Activated CD4-positive, alpha-beta memory T cell treated with anti-CD3 and anti-CD28 coated beads, Interleukin-2, amount 10 ng/mL, durations not matched to agents 7 days and 5 days (primary cell): ENCODE results near the gene ERBIN. TPM values are rescaled to one million over a fixed set of nuclear protein-coding genes. Genes with fewer than 3 reads are reported as not detected.
"Not testable (repeated sequence)": the region's sequence is repeated elsewhere in the genome, so short reads cannot be mapped to it uniquely, and the experiment has no call there.

Source experiments
- CTCF ChIA-PET: fragments of 350-600 bp; sonication (Branson Sonifier 250); formaldehyde crosslinking; loops from one replicate; lab custom pipeline; 2021; ENCODE audit warnings: antibody characterized with exemption, inconsistent platforms; lab: Charles Lee
- POLR2A ChIA-PET: fragments of 350-600 bp; sonication (Branson Sonifier 250); formaldehyde crosslinking; loops from one replicate; lab custom pipeline; 2021; ENCODE audit warnings: antibody characterized with exemption; lab: Charles Lee
- DNase-seq: peaks from one replicate; pipeline ENCODE4 v3.0.0-alpha.2; 2020
- H3K27ac Mint-ChIP-seq: one replicate; pipeline ENCODE4 v1.8.0; 2021; ENCODE audit warnings: mild to moderate bottlenecking, mixed read lengths
- H3K27me3 Mint-ChIP-seq: one replicate; pipeline ENCODE4 v1.8.0; 2021; ENCODE audit warnings: mixed read lengths
- H3K36me3 Mint-ChIP-seq: one replicate; pipeline ENCODE4 v1.8.0; 2021; ENCODE audit warnings: low read depth, mixed read lengths
- H3K4me1 Mint-ChIP-seq: one replicate; pipeline ENCODE4 v1.8.0; 2021; ENCODE audit warnings: mixed read lengths
- H3K4me3 Mint-ChIP-seq: one replicate; pipeline ENCODE4 v1.8.0; 2021; ENCODE audit warnings: mild to moderate bottlenecking, mixed read lengths
- H3K9me3 Mint-ChIP-seq: one replicate; pipeline ENCODE4 v1.8.0; 2021; ENCODE audit warnings: mixed read lengths
- total RNA-seq, 2 experiments: library from RNA; stranded (reverse); gene quantifications; one replicate each; pipeline ENCODE4 v1.2.3, GENCODE V29; 2021

The ERBIN gene
- total RNA-seq, 2 experiments from 2014 or later: 55.9 to 56.3 TPM

DNA sequence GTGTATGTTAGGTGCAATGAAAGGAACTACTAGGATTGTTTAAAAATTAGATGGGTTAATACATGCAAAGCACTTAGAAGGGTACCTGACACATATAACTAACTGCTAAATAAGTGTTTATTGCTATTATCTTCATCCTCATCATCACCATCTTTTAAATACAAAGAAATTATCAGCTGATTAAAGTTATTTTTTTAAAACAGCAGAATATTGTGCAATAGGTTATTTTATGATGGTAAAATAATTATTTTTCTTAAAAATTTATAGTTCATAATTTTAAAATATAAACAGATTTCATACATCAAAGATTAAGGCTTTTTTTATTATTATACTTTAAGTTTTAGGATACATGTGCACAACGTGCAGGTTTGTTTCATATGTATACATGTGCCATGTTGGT lies 130.9 kb downstream of the ERBIN start:
- peaks cover 4% of the 10 kb centered on the region for H3K9me3 Mint-ChIP-seq
- no peaks in the 10 kb centered on the region for H3K4me1 Mint-ChIP-seq
- H3K36me3 Mint-ChIP-seq: peaks cover 60% of the 10 kb centered on the region
- no peak overlapping the region for H3K4me3 Mint-ChIP-seq
- POLR2A ChIA-PET: no interaction called here
- CTCF ChIA-PET: no interaction called here
- no peak overlapping the region for H3K27ac Mint-ChIP-seq
- no peak for DNase-seq
- H3K27me3 Mint-ChIP-seq: no peaks in the 10 kb centered on the region

DNA sequence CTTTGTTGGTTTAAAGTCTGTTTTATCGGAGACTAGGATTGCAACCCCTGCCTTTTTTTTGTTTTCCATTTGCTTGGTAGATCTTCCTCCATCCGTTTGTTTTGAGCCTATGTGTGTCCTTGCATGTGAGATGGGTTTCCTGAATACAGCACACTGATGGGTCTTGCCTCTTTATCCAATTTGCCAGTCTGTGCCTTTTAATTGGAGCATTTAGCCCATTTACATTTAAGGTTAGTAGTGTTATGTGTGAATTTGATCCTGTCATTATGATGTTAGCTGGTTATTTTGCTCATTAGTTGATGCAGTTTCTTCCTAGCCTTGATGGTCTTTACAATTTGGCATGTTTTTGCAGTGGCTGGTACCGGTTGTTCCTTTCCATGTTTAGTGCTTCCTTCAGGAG lies 134.9 kb downstream of the ERBIN start:
- H3K27me3 Mint-ChIP-seq, H3K4me3 Mint-ChIP-seq, H3K27ac Mint-ChIP-seq, DNase-seq, H3K4me1 Mint-ChIP-seq, H3K9me3 Mint-ChIP-seq, POLR2A ChIA-PET, CTCF ChIA-PET: not testable (repeated sequence)
- peaks cover 46% of the 10 kb centered on the region for H3K36me3 Mint-ChIP-seq

DNA sequence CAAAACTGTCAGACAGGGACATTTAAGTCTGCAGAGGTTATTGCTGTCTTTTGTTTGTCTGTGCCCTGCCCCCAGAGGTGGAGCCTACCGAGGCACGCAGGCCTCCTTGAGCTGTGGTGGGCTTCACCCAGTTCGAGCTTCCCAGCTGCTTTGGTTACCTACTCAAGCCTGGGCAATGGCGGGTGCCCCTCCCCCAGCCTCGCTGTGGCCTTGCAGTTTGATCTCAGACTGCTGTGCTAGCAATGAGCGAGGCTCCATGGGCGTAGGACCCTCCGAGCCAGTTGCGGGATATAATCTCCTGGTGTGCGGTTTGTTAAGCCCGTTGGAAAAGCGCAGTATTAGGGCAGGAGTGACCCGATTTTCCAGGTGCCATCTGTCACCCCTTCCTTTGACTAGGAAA lies 136.7 kb downstream of the ERBIN start:
- H3K27me3 Mint-ChIP-seq, H3K4me3 Mint-ChIP-seq, H3K9me3 Mint-ChIP-seq, H3K27ac Mint-ChIP-seq, H3K4me1 Mint-ChIP-seq, DNase-seq, CTCF ChIA-PET, POLR2A ChIA-PET: not testable (repeated sequence)
- peaks cover 43% of the 10 kb centered on the region for H3K36me3 Mint-ChIP-seq

DNA sequence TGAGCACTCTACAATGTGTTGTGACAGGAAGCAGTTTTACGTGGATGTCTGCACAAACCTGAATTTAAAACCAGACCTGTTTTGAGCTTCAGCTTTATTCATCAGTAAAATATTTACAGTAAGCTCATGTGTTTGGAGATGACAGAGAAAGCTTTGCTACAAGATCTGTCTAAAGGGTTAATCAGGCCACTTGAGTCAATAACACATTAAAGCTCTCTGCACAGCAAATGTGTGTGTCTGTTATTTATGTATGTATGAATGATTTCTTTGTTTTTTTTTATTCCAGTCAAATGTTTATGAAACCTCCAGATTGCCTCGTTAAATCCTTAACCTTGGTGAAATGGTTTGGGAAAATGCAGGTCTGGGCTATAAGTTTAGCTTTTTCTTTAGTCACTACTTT lies 140.5 kb downstream of the ERBIN start:
- Mint-ChIP-seq H3K4me3 (no peak overlapping the region), H3K9me3 (peaks cover 4% of the 10 kb centered on the region), H3K4me1 (peaks cover 1% of the 10 kb centered on the region), H3K27ac (no peak overlapping the region), H3K27me3 (no peaks in the 10 kb centered on the region), H3K36me3 (peaks cover 29% of the 10 kb centered on the region)
- POLR2A ChIA-PET: no interaction called here
- CTCF ChIA-PET: no interaction called here
- no peak for DNase-seq

DNA sequence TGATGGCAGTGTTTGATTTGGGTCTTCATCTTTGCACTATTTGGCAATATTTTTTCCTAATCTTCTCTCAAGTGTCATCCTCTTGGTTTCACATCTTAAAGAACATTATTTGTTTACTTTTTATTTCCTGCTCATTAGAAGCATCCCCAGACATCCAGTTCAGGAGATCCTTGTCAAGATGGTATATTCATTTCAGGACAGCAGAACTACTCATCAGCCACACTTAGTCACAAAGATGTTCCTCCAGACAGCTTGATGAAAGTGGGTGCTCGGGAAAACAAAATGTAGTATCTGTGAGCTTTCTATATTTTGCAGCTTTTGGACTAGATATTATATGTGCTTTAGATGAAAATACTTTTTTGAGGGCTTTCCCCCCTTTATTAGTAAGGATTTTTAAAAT lies 145.7 kb downstream of the ERBIN start:
- H3K4me3 Mint-ChIP-seq: no peak overlapping the region
- H3K4me1 Mint-ChIP-seq: peaks cover 4% of the 10 kb centered on the region
- POLR2A ChIA-PET: no interaction called here
- DNase-seq: no peak
- no peaks in the 10 kb centered on the region for H3K9me3 Mint-ChIP-seq
- CTCF ChIA-PET: interaction anchor here (0.7 kb wide), 1 partner anchor 102 kb away, joined by 4 read pairs; no protein-coding TSS in a partner anchor
- no peak overlapping the region for H3K27ac Mint-ChIP-seq
- H3K36me3 Mint-ChIP-seq: peaks cover 20% of the 10 kb centered on the region
- H3K27me3 Mint-ChIP-seq: no peaks in the 10 kb centered on the region

DNA sequence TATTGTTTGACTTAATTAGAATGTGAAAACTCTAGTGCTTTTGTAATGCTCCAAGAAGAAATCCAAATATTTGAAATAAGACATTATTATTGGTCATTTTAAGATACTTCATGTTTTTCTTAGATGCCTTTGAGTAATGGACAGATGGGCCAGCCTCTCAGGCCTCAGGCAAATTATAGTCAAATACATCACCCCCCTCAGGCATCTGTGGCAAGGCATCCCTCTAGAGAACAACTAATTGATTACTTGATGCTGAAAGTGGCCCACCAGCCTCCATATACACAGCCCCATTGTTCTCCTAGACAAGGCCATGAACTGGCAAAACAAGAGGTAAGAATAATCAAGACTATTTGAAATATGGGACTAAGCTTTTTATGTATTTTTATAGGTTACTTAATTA lies 148.5 kb downstream of the ERBIN start:
- ChIA-PET CTCF (interaction anchor here (0.9 to 1.4 kb wide), 2 partner anchors 9 to 14 kb away, joined by 3 read pairs; no protein-coding TSS in a partner anchor), POLR2A (no interaction called here)
- Mint-ChIP-seq H3K36me3 (peaks cover 33% of the 10 kb centered on the region), H3K27me3 (no peaks in the 10 kb centered on the region), H3K9me3 (no peaks in the 10 kb centered on the region), H3K27ac (no peak overlapping the region), H3K4me1 (peaks cover 4% of the 10 kb centered on the region), H3K4me3 (no peak overlapping the region)
- no peak for DNase-seq

DNA sequence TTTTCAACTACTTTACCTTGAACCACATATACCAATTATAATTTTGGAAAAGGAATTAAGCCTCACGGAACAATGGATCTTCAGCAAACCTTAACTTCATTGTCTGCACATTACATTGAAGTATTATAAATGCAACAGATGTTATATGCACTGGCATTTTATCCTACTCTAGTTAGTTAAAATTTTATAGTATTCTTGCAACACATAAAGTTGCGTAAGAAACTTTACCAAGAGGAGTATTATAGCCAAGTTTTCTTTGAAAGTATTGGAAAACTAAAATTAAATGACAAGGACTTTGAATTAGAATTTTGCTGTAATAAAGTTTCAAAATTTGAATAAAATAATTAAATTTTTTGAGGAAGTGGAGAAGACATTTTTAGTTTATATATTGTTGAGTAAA lies 154.3 kb downstream of the ERBIN start:
- Mint-ChIP-seq H3K4me3 (no peak overlapping the region), H3K9me3 (no peaks in the 10 kb centered on the region), H3K4me1 (no peaks in the 10 kb centered on the region), H3K27me3 (no peaks in the 10 kb centered on the region), H3K27ac (no peak overlapping the region), H3K36me3 (peaks cover 29% of the 10 kb centered on the region)
- DNase-seq: no peak
- POLR2A ChIA-PET: no interaction called here
- CTCF ChIA-PET: no interaction called here

DNA sequence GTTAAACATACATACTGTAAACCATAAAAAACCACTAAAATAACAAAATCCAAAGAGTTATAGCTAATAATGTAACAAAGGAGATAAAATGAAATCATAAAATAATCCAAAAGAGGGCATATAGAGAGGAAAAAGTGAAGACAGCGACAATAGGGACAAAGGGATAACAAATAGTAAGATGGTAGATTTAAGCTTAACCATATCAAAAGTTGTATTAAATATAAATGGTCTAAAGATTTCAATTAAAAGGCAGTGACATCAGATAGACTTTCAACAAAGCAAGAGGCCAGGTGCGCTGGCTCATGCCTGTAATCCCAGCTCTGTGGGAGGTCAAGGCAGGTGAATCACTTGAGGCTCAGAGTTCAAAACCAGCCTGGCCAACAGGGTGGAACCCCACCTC lies 163.0 kb downstream of the ERBIN start:
- CTCF ChIA-PET: no interaction called here
- no peak overlapping the region for H3K27ac Mint-ChIP-seq
- POLR2A ChIA-PET: no interaction called here
- no peaks in the 10 kb centered on the region for H3K27me3 Mint-ChIP-seq
- no peak for DNase-seq
- H3K4me1 Mint-ChIP-seq: no peaks in the 10 kb centered on the region
- peaks cover 27% of the 10 kb centered on the region for H3K36me3 Mint-ChIP-seq
- H3K9me3 Mint-ChIP-seq: peaks cover 6% of the 10 kb centered on the region
- H3K4me3 Mint-ChIP-seq: no peak overlapping the region

DNA sequence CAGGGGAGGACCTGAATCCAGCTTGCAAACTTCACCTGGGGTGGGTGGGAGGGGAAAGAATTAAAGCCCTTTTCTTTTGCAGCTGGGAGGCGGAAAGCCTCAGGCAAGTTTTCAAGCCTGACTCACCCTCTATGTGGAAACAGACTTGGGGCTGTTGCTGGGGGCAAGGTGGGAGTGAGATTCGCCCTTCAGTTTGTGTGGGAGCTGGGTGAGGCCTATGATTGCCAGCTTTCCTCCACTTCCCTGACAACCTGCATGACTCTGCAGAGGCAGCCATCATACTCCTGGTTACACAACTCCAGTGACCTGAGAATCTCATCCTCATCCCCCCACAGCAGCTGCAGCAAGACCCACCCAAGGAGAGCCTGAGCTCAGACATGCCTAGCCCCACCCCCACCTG lies 174.5 kb downstream of the ERBIN start:
- H3K4me3 Mint-ChIP-seq: no peak overlapping the region
- no peak for DNase-seq
- peaks cover 2% of the 10 kb centered on the region for H3K27me3 Mint-ChIP-seq
- H3K36me3 Mint-ChIP-seq: peaks cover 10% of the 10 kb centered on the region
- ChIA-PET CTCF (no interaction called here), POLR2A (no interaction called here)
- peaks cover 34% of the 10 kb centered on the region for H3K9me3 Mint-ChIP-seq
- H3K4me1 Mint-ChIP-seq: no peaks in the 10 kb centered on the region
- H3K27ac Mint-ChIP-seq: no peak overlapping the region

DNA sequence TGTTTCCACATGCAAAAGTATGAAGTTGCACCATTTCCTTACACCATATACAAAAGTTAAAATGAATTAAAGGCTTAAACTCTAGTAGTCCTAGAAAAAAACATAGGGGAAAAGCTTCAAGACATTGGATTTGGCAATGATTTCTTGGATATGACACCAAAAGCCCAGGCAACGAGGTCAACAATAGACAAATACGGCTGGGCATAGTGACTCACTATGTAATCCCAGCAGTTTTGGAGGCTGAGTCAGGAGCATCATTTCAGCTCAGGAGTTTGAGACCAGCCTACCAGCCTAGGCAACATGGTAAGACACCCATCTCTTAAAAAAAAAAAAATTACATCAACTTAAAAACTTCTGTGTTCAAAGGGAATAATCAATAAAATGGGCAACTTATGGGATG lies 186.8 kb downstream of the ERBIN start:
- Mint-ChIP-seq H3K9me3 (peaks cover 18% of the 10 kb centered on the region), H3K27me3 (peaks cover 2% of the 10 kb centered on the region), H3K4me1 (no peaks in the 10 kb centered on the region), H3K36me3 (peaks cover 3% of the 10 kb centered on the region), H3K4me3 (no peak overlapping the region), H3K27ac (no peak overlapping the region)
- no peak for DNase-seq
- POLR2A ChIA-PET: no interaction called here
- CTCF ChIA-PET: no interaction called here

DNA sequence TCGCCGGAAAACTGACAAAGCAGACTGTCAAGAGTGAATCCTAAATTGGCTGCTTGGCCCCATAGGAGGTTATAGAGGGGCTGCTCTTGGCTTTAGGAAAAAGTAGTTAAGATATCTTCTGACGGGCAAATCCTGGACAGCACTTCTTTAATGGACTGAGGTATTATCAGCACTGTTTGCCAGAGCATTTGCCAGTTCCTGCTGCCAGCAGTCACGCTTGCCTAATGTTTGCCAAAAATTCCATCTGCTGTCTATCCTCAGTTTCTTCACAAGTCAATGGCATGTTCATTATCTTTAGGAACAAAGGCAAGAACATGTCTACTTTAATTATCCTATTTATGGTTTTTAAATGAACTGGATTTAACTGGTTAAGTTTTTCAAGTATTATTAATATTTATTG lies 191.9 kb downstream of the ERBIN start:
- Mint-ChIP-seq H3K4me3 (no peak overlapping the region), H3K27ac (no peak overlapping the region), H3K4me1 (no peaks in the 10 kb centered on the region), H3K9me3 (peaks cover 2% of the 10 kb centered on the region), H3K27me3 (peaks cover 2% of the 10 kb centered on the region), H3K36me3 (no peaks in the 10 kb centered on the region)
- ChIA-PET POLR2A (no interaction called here), CTCF (no interaction called here)
- no peak for DNase-seq

DNA sequence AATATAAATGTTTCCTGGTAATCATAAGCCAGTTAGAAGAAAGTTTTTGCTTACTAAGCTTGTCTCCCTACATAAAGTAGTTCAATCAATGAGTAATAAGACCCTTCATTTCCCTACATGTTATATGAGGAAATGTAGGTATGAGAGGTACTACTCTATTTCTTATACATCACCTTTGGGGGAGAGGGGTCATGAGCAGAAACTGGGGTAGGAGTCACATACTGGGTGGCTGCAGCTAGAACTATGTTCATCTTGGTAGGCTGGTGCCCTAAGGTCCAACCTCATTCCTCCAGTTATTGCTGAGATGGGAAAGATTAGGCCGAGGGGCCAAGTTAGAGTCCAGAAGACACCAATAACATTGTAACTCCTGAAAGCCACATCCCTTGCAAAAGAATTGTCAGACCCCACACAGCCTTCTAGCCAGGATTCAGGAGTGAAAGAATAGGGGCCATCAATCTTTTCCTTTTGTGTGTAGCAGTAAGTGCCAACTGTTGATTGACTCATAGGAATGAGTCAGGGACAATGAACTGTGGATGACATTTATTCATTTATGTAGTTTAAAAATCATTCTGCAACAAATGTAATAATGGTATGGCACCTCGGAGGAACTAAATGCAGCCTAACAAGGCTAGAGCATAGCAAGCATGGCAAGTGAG lies 196.1 kb downstream of the ERBIN start:
- no peaks in the 10 kb centered on the region for H3K9me3 Mint-ChIP-seq
- H3K27me3 Mint-ChIP-seq: no peaks in the 10 kb centered on the region
- no peaks in the 10 kb centered on the region for H3K36me3 Mint-ChIP-seq
- no peak overlapping the region for H3K4me3 Mint-ChIP-seq
- ChIA-PET CTCF (no interaction called here), POLR2A (no interaction called here)
- DNase-seq: no peak
- no peaks in the 10 kb centered on the region for H3K4me1 Mint-ChIP-seq
- H3K27ac Mint-ChIP-seq: no peak overlapping the region

DNA sequence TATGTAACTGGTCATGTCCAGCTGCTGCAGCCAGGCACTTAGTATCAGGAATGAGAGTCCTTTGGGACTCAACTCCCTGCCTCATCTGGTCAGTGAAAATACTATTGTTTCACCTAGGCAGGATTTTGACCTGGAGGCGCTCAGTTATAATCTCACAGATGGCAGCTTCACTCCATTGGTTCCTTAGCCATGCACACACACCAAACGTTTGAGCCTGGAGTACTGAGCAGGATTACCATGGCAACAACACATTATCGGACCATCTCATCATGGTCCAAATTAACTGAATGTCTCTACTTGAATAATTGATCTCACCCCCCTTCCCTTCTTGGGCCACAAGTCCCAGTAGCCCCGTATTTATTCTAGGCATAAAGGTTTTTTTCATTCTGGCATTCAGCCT lies 202.8 kb downstream of the ERBIN start:
- H3K27me3 Mint-ChIP-seq: no peaks in the 10 kb centered on the region
- H3K4me3 Mint-ChIP-seq: no peak overlapping the region
- no peak overlapping the region for H3K27ac Mint-ChIP-seq
- peaks cover 6% of the 10 kb centered on the region for H3K9me3 Mint-ChIP-seq
- H3K4me1 Mint-ChIP-seq: no peaks in the 10 kb centered on the region
- ChIA-PET POLR2A (no interaction called here), CTCF (no interaction called here)
- H3K36me3 Mint-ChIP-seq: no peaks in the 10 kb centered on the region
- DNase-seq: no peak

DNA sequence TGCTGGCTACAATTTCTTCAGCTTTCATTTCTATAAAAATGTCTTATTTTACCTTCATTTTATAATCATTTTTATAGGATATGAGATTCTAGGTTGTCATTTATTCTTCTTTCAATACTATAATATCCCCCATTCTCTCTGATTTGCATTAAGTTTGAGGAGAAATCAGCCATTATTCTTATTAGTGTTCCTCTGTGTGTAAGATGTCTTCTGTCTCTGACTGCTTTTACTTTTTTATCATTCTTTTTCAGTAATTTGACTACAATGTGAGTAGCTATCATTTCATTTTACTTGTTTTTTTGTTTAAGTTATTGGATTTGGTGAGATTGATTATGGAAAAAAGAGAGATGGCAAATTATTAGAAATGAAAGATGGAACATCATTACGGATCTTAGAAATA lies 204.1 kb downstream of the ERBIN start:
- CTCF ChIA-PET: no interaction called here

More for the DNA sequence above, 204.1 kb downstream of the ERBIN start:
- POLR2A ChIA-PET: no interaction called here
- Mint-ChIP-seq H3K27ac (no peak overlapping the region), H3K36me3 (no peaks in the 10 kb centered on the region), H3K9me3 (peaks cover 6% of the 10 kb centered on the region), H3K27me3 (no peaks in the 10 kb centered on the region), H3K4me1 (no peaks in the 10 kb centered on the region), H3K4me3 (no peak overlapping the region)
- no peak for DNase-seq
